Large intestine (tissue), 3 donors: ENCODE results near the gene NDUFB10. TPM values are rescaled to one million over a fixed set of nuclear protein-coding genes. Genes with fewer than 3 reads are reported as not detected.
A peak's percentile ranks its signal among the peaks of the same experiment; 100 is the strongest.

Experiments used
- DNase-seq, 2 donors: peaks; one replicate each; pipeline versions ENCODE4 v3.0.0 to v3.0.0-alpha.2; 2013
- H3K27ac ChIP-seq: one replicate; pipeline ENCODE4 v1.5.1; 2013; ENCODE audit warnings: low read length
- H3K27me3 ChIP-seq: 2 replicates; pipeline ENCODE4 v1.6.1; 2013; ENCODE audit warnings: low read length; ENCODE audit not compliant: control insufficient read depth, insufficient read depth
- H3K36me3 ChIP-seq: 2 replicates; pipeline ENCODE4 v1.6.1; 2013; ENCODE audit warnings: low read length; ENCODE audit not compliant: control insufficient read depth, insufficient read depth
- H3K4me1 ChIP-seq: one replicate; pipeline ENCODE4 v1.6.1; 2013; ENCODE audit warnings: low read length; ENCODE audit not compliant: control insufficient read depth, insufficient read depth
- H3K4me3 ChIP-seq: one replicate; pipeline ENCODE4 v1.5.1; 2013; ENCODE audit warnings: low read length
- H3K9me3 ChIP-seq: one replicate; pipeline ENCODE4 v1.6.1; 2013; ENCODE audit warnings: mild to moderate bottlenecking, low read depth, low read length, moderate library complexity; ENCODE audit not compliant: control insufficient read depth
- WGBS: methylation state at CpG from one replicate; pipeline ENCODE4 v1.1.5; 2013; ENCODE audit warnings: low lambda C conversion rate; ENCODE audit not compliant: insufficient coverage; 5-methylcytosine and 5-hydroxymethylcytosine counted together
- polyA plus RNA-seq: library from polyadenylated mRNA; unstranded; fragments of 120-200 nt; gene quantifications from one replicate; pipeline ENCODE4 v1.2.1, GENCODE V29; 2013

NDUFB10 gene
- polyA plus RNA-seq, 1 donor = 128 TPM

DNA sequence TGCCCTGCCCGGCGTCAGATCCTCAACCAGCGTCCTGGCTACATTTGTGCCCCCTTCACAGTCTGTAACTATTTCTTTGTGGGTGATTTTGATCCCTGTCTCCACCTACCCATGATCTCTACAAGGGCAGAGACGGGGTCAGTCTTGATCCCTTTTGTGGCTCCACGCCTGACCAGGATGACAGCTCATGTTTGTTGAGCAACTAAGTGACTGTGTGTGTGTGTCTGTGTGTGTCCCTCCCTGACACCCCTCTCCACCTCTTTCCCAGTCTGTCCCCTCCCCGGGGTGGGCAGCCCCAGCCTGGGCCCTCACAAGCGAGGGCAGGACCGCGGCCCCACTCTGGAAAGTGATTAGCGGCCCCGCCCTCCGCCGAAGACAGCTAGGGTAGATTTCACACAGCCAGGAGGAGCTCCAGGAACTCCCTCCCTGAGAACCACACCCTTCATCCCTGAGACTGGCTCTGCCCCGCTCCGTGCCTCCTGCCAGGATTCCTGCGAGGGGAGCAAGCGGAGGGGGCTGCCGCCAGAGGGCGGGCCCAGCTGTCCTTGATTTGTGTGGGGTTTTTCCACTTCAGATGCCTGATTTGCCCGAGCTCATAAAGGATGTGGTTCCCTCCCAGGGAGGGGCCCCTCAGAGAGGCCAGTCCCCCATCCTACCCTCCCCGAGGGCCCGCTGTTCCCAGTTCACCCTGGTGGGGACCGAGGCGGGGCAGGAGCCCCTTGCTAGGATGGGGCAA is 35.9 kb upstream of the NDUFB10 start:
- Histone ChIP-seq H3K27me3 (peaks cover 49% of the 10 kb centered on the region), H3K36me3 (no peaks in the 10 kb centered on the region), H3K4me3 (no peak overlapping the region), H3K4me1 (peaks cover 14% of the 10 kb centered on the region), H3K9me3 (peaks cover 6% of the 10 kb centered on the region), H3K27ac (no peak overlapping the region)
- DNase-seq = peak; percentile 49 to 68
- WGBS = no CpG with 5 or more reads among the region's 24 CpGs

DNA sequence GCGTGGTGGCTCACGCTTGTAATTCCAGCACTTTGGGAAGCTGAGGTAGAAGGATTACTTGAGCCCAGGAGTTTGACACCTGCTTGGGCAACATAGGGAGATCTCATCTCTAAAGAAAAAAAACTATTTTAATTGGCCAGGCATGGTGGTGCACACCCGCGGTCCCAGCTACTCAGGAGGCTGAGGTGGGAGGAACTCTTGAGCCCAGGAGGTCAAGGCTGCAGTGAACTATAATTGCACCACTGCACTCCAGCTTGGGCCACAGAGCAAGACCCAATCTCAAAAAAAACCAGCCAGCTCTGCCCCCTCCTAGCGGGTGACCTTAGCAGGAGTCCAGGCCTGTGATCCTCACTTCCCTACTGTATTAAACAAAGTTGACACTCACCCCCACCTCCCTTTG is 35.2 kb upstream of the NDUFB10 start:
- WGBS = no CpG with 5 or more reads among the region's 5 CpGs
- Histone ChIP-seq H3K27me3 (peaks cover 43% of the 10 kb centered on the region), H3K36me3 (no peaks in the 10 kb centered on the region), H3K4me1 (peaks cover 11% of the 10 kb centered on the region), H3K4me3 (no peak overlapping the region), H3K27ac (no peak overlapping the region), H3K9me3 (peaks cover 6% of the 10 kb centered on the region)
- DNase-seq = no peak

DNA sequence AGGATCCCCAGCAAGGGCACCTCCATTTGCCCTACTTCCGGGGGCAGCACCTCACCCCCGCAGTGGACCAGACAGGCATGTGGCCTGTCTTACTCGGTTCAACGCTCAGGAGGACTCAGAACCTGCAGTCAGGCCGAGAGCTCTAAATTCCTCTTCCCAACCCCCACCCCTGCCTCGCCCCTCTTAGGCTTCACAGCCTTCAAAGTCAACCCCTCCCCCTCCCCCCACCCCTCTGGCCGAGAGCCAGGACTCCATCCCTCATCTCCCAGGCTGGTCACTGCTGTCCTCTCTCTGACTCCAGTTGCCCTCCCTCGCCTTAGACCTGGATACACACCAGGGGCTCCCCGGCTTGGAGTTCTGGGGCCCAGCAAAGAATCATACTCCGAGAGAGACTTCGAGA is 33.1 kb upstream of the NDUFB10 start:
- no peak overlapping the region for H3K4me3 ChIP-seq
- H3K36me3 ChIP-seq = no peaks in the 10 kb centered on the region
- DNase-seq = no peak
- H3K27ac ChIP-seq = no peak overlapping the region
- H3K27me3 ChIP-seq = peaks cover 21% of the 10 kb centered on the region
- no CpG with 5 or more reads among the region's 11 CpGs for WGBS
- peaks cover 18% of the 10 kb centered on the region for H3K4me1 ChIP-seq
- no peaks in the 10 kb centered on the region for H3K9me3 ChIP-seq

DNA sequence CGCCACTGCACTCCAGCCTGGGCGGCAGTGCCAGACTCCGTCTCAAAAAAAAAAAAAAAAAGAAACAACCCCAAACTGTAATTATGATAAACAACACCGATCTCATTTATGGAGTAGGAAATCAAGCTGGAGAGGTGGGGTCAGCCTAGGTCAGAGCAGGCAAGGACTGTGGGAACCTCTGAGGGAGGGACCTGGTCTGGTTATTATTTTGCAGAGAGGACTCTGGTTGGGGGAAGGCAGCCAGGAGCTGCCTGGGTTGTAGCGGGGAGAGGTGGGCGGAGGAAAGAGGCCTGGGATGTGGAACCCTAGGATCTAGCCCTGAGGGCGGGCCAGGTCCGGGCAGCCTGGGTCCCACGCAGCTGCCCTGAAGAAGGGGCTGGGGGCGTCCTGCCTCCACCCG is 30.2 kb upstream of the NDUFB10 start:
- no peak overlapping the region for H3K27ac ChIP-seq
- peaks cover 14% of the 10 kb centered on the region for H3K4me1 ChIP-seq
- H3K4me3 ChIP-seq = peak overlapping the region; percentile 53
- WGBS = no CpG with 5 or more reads among the region's 11 CpGs
- DNase-seq = no peak
- no peaks in the 10 kb centered on the region for H3K27me3 ChIP-seq
- H3K9me3 ChIP-seq = no peaks in the 10 kb centered on the region
- no peaks in the 10 kb centered on the region for H3K36me3 ChIP-seq

DNA sequence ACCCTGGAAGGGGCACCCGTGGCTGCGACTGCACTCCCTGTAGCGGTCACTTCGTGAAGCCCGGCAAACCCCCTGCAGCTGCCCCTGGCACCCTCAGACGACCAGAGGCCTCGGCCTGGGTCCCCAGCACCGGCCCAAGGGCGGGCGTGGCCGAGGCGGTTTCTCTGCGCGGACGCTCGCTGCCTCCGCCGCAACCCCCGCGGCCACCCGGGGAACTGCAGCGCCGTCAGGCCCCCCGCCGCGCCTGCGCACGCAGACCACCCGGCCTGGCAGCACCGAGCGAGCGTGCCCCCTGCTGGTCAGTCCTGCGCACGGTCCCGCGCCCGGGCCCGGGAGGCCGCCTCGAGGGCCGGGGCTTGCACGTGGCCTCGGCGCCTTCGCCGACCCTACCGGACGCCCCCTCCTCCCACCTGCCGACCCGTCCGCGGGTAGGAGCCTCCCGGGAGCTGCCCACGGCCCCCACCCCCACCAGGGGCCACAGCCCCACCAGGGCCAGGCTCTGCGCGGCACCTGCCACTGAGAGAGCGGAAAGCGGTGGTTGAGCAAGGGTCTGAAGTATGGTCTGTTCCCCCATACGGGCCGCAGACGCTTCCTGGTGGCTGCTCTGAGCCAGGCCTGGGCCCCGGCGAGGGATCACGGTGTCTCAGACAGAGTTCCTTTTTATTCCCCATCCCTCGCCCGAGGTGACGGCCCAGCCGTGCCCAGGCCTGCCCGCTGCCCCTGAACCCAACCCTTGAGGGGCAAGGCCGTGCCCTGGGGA is 29.6 kb upstream of the NDUFB10 start:
- Histone ChIP-seq H3K27me3 (no peaks in the 10 kb centered on the region), H3K4me3 (peak overlapping the region; percentile 53), H3K36me3 (no peaks in the 10 kb centered on the region), H3K27ac (no peak overlapping the region), H3K9me3 (no peaks in the 10 kb centered on the region), H3K4me1 (peaks cover 14% of the 10 kb centered on the region)
- DNase-seq = peak; percentile 82 to 83
- no CpG with 5 or more reads among the region's 70 CpGs for WGBS

DNA sequence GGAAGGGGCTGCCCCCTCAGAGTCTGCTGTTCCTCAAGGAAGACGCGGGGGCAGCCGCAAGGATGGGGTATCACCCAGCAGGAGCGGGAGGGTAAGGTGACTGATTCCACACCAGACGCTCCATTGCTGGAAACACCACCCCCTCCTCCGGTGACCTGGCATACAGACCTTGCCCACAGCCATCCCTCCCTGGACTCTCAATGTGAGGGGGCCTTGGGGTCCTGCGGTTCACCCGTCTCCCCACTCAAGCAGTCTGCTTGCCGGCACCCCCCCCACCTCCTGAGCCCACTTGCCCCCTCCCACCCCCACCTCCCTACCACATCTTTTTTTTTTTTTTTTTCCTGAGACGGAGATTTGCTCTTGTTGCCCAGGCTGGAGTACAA is 29.0 kb upstream of the NDUFB10 start:
- DNase-seq = no peak
- WGBS = no CpG with 5 or more reads among the region's 10 CpGs
- H3K27ac ChIP-seq = no peak overlapping the region

DNA sequence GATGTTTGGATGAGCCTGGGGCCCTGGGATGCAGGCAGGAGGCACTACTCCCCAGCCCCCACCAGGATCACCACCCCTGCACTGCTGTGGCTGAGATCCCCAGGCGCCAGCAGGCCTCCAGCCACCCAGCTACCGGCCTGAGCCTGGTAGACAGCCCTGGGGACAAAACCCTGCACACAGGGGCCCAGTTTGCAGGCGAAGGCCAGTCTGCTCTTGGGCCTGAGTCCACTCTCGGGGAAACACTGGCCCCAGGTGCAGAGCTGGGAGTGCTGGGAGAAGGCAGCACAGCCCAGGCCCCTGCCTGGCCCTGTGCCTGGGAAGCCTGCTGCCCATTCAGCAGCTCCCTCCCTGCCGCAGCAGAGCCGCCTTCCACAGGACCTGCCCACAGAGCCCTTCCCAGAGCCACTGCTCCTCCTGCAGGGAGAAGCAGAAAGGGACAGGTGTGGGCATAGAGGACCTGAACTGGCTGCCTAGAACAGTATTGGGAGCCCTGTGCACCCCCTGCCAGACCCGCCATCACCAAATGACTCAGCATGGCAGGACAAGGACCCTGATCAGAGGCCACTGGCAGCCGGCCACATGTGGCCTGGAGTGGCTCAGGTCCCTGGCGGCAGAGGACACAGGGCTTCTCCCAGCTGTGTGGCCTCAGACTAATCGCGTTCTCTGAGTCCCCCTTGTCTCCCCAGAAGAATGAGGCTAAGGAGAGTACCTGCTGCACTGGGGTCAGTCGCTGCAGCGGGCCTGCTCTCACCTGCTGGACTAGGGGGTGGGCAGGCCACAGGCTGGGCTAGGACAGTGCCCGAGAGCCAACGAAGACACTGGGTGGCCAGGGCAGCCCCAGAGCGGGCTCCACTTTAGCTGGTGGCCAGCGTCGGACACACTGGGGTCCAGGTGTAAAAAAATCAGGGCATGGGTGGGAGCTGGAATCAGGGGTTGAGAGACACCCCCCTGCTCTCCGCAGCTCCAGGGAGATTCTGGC is 27.0 kb upstream of the NDUFB10 start:
- H3K36me3 ChIP-seq = peaks cover 2% of the 10 kb centered on the region
- H3K9me3 ChIP-seq = no peaks in the 10 kb centered on the region
- H3K4me3 ChIP-seq = no peak overlapping the region
- peaks cover 14% of the 10 kb centered on the region for H3K4me1 ChIP-seq
- H3K27ac ChIP-seq = no peak overlapping the region
- WGBS = no CpG with 5 or more reads among the region's 19 CpGs
- no peak for DNase-seq
- no peaks in the 10 kb centered on the region for H3K27me3 ChIP-seq

More for the DNA sequence above, 29.0 kb upstream of the NDUFB10 start:
- Histone ChIP-seq H3K4me3 (no peak overlapping the region), H3K4me1 (peaks cover 14% of the 10 kb centered on the region), H3K36me3 (no peaks in the 10 kb centered on the region), H3K27me3 (no peaks in the 10 kb centered on the region), H3K9me3 (no peaks in the 10 kb centered on the region)

DNA sequence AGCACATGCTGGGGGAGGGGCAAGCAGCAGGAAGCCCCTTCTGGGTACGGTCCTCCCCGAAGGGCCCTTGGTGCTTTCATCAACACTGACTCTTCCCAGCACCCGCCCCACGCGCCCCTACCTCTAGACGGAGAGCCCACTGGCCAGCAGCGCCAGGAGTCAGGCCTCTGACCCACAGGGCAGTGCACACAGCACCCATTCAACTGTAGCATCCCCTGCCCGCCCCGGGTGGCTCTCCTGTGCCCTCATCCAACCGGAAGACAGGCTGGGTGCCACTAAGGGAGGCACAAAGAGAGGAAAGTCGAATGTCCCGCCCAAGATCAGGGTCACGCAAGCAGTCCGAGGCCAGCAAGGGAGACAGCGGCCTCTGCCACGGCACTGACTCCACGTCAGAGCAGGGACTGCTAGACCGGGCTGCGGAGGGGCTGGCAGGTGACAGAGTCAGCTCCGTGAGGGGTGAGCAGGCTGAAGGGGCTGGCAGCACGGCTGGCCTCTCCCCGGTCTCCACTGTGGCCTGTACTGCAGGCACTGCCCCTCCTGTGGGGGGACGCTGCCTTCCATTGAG is 26.2 kb upstream of the NDUFB10 start:
- no peaks in the 10 kb centered on the region for H3K27me3 ChIP-seq
- DNase-seq = no peak
- H3K4me3 ChIP-seq = no peak overlapping the region
- WGBS = no CpG with 5 or more reads among the region's 23 CpGs
- no peaks in the 10 kb centered on the region for H3K9me3 ChIP-seq
- H3K36me3 ChIP-seq = peaks cover 2% of the 10 kb centered on the region
- no peak overlapping the region for H3K27ac ChIP-seq
- peaks cover 14% of the 10 kb centered on the region for H3K4me1 ChIP-seq

DNA sequence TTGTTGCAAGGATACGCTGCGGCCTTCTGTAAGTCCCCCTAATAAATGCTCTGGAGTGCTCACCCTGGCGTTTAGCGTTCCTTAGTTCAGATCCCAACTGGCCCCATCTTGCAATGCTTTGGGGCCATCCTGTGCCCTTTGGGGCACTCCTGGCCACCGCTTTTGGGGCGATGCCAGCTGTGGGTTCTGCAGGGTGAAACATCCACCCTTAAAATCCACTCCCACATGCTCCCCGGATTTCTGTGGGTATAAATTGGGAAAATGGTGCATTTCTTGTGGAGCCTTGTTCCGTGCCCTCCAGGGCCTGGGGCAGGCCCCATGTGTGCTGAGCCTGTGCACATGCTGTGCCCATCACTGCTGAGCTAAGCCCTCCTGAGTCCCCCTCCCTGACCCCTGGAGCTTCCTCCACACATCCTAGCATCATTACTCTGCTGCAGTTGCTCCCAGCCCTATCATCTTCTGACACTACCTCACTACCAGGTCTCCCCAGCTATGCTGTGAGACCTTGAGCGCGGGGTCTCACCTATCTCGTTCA is 22.3 kb upstream of the NDUFB10 start:
- Histone ChIP-seq H3K4me3 (no peak overlapping the region), H3K9me3 (no peaks in the 10 kb centered on the region), H3K36me3 (peaks cover 19% of the 10 kb centered on the region), H3K27ac (no peak overlapping the region), H3K4me1 (peaks cover 41% of the 10 kb centered on the region), H3K27me3 (no peaks in the 10 kb centered on the region)
- WGBS = 69% methylated on average over 3 of the region's 11 CpGs
- DNase-seq = no peak
